GM23338 (cell line): ENCODE measurements around the gene ABI1. TPM values are rescaled to one million over a fixed set of nuclear protein-coding genes. Genes with fewer than 3 reads are reported as not detected.
"Not testable (repeated sequence)": the region's sequence is repeated elsewhere in the genome, so short reads cannot be mapped to it uniquely, and the experiment has no call there.

ENCODE experiments used
- ATAC-seq: fragments of 200-7000 bp; cut with Tn5 transposase; 3 replicates; pipeline ENCODE4 v1.9.1; 2020
- DNase-seq: peaks from one replicate; pipeline ENCODE4 v3.0.0-alpha.2; 2015; ENCODE audit warnings: low spot score
- H2AFZ ChIP-seq: fragments of 200-600 bp; sonication (generic); 2 replicates; pipeline ENCODE4 v1.8.0; 2016; ENCODE audit warnings: antibody characterized with exemption, mild to moderate bottlenecking, moderate library complexity
- H3F3A ChIP-seq: fragments of 200-600 bp; sonication (generic); replicated peaks from 2 replicates; pipeline ENCODE4 v1.8.0; 2017; ENCODE audit warnings: antibody characterized with exemption, mixed run types, low read depth
- H3K27ac ChIP-seq: fragments of 200-600 bp; sonication (generic); 2 replicates; pipeline ENCODE4 v1.6.1; 2016; ENCODE audit warnings: low read depth
- H3K27me3 ChIP-seq: fragments of 200-600 bp; sonication (generic); 2 replicates; pipeline ENCODE4 v1.8.0; 2016; ENCODE audit warnings: mild to moderate bottlenecking, mixed run types, moderate library complexity; ENCODE audit not compliant: insufficient read depth
- H3K36me3 ChIP-seq: fragments of 200-600 bp; sonication (generic); 2 replicates; pipeline ENCODE4 v1.8.0; 2016; ENCODE audit warnings: mild to moderate bottlenecking; ENCODE audit not compliant: insufficient read depth
- H3K4me1 ChIP-seq: fragments of 200-600 bp; sonication (generic); 2 replicates; pipeline ENCODE4 v1.8.0; 2016; ENCODE audit warnings: mild to moderate bottlenecking, moderate library complexity; ENCODE audit not compliant: insufficient read depth
- H3K4me2 ChIP-seq: fragments of 200-600 bp; sonication (generic); 2 replicates; pipeline ENCODE4 v1.7.1; 2017; ENCODE audit warnings: mixed run types
- H3K4me3 ChIP-seq: fragments of 200-600 bp; sonication (generic); 2 replicates; pipeline ENCODE4 v1.6.1; 2016; ENCODE audit warnings: mixed run types
- H3K79me2 ChIP-seq: fragments of 200-600 bp; sonication (generic); replicated peaks from 2 replicates; pipeline ENCODE4 v1.8.0; 2017; ENCODE audit warnings: mild to moderate bottlenecking; ENCODE audit not compliant: insufficient read depth
- H3K9me2 ChIP-seq: fragments of 200-600 bp; sonication (generic); 2 replicates; pipeline ENCODE4 v1.8.0; 2017; ENCODE audit not compliant: insufficient read depth
- H4K20me1 ChIP-seq: fragments of 200-600 bp; sonication (generic); replicated peaks from 2 replicates; pipeline ENCODE4 v1.8.0; 2017; ENCODE audit warnings: mild to moderate bottlenecking; ENCODE audit not compliant: insufficient read depth
- H3K27ac Mint-ChIP-seq: 2 replicates; pipeline ENCODE4 v1.8.0; 2020; ENCODE audit warnings: inconsistent platforms, mild to moderate bottlenecking, moderate library complexity, mixed read lengths
- H3K27me3 Mint-ChIP-seq: 3 replicates; pipeline ENCODE4 v1.8.0; 2022; ENCODE audit warnings: low read depth, mild to moderate bottlenecking, moderate library complexity, mixed read lengths, inconsistent platforms; ENCODE audit not compliant: insufficient read depth, poor library complexity
- H3K36me3 Mint-ChIP-seq: 3 replicates; pipeline ENCODE4 v1.8.0; 2021; ENCODE audit warnings: low read depth, mild to moderate bottlenecking, inconsistent platforms, moderate library complexity, mixed read lengths
- H3K4me1 Mint-ChIP-seq: 3 replicates; pipeline ENCODE4 v1.8.0; 2020; ENCODE audit warnings: mild to moderate bottlenecking, inconsistent platforms, mixed read lengths
- H3K4me3 Mint-ChIP-seq: 3 replicates; pipeline ENCODE4 v1.8.0; 2021; ENCODE audit warnings: moderate library complexity, mild to moderate bottlenecking, inconsistent platforms, mixed read lengths
- H3K9me3 Mint-ChIP-seq: 3 replicates; pipeline ENCODE4 v1.8.0; 2020; ENCODE audit warnings: moderate library complexity, mild to moderate bottlenecking, inconsistent platforms, mixed read lengths
- CREB1 ChIP-seq: fragments of 250-450 bp; sonication (Bioruptor Pico); IDR thresholded peaks from 2 replicates; pipeline ENCODE4 v1.5.0; 2020; ENCODE audit warnings: low read depth, mild to moderate bottlenecking, moderate library complexity
- EZH2 ChIP-seq: fragments of 200-600 bp; sonication (generic); IDR thresholded peaks from one replicate; pipeline ENCODE4 v1.8.0; 2017; ENCODE audit warnings: antibody characterized with exemption, mild to moderate bottlenecking, low read depth; ENCODE audit not compliant: unreplicated experiment
- EZH2phosphoT487 ChIP-seq: fragments of 200-600 bp; sonication (generic); IDR thresholded peaks from one replicate; pipeline ENCODE4 v1.8.1; 2018; ENCODE audit warnings: antibody characterized with exemption; ENCODE audit not compliant: unreplicated experiment
- polyA plus RNA-seq: library from polyadenylated mRNA; unstranded; fragments of >200 nt; fragmentation: Nextera tagmentation; extraction: Ambion mirVana; gene quantifications from 2 replicates; pipeline ENCODE4 v1.2.1, GENCODE V29; 2016
- total RNA-seq: library from RNA; depleted of rRNA; stranded (reverse); fragments of >200 nt; shearing (Covaris generic); gene quantifications from 2 replicates; pipeline ENCODE4 v1.2.3, GENCODE V29; 2014
- TF ChIP-seq, protein P1 (sequence below): fragments of 250-450 bp; sonication (Bioruptor Pico); IDR thresholded peaks from 2 replicates; pipeline ENCODE4 v1.5.0; 2020; ENCODE audit warnings: mild to moderate bottlenecking, moderate library complexity

Gene ABI1
- total and polyA plus RNA-seq, 2 experiments from 2014 or later, result 22.3 to 30.7 TPM

DNA sequence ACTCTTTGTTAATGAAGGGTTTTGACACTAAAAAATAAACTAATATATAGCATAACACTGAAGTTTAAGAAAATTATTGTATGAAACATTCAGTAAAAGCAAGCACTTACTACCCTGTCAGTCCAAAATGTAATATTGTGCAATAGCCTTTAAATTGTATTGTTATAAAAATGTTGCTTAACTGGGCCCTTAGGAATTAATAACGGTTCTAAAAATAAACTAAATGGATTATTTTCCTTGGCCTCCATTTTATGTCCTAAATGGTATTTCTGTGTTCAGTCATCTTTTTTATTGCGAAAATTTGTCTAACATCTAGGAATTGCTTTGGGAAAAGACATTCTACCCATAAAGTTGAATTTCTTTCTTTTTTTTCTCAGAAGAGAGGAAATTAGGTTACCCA lies 49.0 kb upstream of the ABI1 start (continued):
- TF ChIP-seq, protein P1, sequence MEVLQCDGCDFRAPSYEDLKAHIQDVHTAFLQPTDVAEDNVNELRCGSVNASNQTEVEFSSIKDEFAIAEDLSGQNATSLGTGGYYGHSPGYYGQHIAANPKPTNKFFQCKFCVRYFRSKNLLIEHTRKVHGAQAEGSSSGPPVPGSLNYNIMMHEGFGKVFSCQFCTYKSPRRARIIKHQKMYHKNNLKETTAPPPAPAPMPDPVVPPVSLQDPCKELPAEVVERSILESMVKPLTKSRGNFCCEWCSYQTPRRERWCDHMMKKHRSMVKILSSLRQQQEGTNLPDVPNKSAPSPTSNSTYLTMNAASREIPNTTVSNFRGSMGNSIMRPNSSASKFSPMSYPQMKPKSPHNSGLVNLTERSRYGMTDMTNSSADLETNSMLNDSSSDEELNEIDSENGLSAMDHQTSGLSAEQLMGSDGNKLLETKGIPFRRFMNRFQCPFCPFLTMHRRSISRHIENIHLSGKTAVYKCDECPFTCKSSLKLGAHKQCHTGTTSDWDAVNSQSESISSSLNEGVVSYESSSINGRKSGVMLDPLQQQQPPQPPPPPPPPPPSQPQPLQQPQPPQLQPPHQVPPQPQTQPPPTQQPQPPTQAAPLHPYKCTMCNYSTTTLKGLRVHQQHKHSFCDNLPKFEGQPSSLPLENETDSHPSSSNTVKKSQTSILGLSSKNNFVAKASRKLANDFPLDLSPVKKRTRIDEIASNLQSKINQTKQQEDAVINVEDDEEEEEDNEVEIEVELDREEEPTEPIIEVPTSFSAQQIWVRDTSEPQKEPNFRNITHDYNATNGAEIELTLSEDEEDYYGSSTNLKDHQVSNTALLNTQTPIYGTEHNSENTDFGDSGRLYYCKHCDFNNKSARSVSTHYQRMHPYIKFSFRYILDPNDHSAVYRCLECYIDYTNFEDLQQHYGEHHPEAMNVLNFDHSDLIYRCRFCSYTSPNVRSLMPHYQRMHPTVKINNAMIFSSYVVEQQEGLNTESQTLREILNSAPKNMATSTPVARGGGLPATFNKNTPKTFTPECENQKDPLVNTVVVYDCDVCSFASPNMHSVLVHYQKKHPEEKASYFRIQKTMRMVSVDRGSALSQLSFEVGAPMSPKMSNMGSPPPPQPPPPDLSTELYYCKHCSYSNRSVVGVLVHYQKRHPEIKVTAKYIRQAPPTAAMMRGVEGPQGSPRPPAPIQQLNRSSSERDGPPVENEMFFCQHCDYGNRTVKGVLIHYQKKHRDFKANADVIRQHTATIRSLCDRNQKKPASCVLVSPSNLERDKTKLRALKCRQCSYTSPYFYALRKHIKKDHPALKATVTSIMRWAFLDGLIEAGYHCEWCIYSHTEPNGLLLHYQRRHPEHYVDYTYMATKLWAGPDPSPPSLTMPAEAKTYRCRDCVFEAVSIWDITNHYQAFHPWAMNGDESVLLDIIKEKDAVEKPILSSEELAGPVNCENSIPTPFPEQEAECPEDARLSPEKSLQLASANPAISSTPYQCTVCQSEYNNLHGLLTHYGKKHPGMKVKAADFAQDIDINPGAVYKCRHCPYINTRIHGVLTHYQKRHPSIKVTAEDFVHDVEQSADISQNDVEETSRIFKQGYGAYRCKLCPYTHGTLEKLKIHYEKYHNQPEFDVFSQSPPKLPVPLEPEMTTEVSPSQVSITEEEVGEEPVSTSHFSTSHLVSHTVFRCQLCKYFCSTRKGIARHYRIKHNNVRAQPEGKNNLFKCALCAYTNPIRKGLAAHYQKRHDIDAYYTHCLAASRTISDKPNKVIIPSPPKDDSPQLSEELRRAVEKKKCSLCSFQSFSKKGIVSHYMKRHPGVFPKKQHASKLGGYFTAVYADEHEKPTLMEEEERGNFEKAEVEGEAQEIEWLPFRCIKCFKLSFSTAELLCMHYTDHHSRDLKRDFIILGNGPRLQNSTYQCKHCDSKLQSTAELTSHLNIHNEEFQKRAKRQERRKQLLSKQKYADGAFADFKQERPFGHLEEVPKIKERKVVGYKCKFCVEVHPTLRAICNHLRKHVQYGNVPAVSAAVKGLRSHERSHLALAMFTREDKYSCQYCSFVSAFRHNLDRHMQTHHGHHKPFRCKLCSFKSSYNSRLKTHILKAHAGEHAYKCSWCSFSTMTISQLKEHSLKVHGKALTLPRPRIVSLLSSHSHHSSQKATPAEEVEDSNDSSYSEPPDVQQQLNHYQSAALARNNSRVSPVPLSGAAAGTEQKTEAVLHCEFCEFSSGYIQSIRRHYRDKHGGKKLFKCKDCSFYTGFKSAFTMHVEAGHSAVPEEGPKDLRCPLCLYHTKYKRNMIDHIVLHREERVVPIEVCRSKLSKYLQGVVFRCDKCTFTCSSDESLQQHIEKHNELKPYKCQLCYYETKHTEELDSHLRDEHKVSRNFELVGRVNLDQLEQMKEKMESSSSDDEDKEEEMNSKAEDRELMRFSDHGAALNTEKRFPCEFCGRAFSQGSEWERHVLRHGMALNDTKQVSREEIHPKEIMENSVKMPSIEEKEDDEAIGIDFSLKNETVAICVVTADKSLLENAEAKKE (CRISPR knock-in tag), result no peak
- TF ChIP-seq EZH2, result no peak
- no peak for TF ChIP-seq CREB1 (CRISPR knock-in tag)
- TF ChIP-seq EZH2phosphoT487, result no peak

DNA sequence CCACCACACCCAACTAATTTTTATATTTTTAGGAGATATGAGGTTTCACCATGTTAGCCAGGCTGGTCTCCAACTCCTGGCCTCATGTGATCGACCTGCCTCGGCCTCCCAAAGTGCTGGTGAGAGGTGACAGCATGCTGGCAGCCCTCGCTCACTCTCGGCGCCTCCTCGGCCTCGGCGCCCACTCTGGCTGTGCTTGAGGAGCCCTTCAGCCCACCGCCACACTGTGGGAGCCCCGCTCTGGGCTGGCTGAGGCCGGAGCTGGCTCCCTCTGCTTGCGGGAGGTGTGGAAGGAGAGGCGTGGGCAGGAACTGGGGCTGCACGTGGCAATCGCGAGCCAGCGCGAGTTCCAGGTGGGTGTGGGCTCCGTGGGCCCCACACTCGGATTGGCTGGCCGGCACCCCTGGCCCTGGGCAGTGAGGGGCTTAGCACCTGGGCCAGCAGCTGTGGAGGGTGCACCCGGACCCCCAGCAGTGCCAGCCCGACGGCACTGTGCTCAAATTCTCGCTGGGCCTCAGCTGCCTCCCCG lies 44.6 kb upstream of the ABI1 start:
- H3K4me3 ChIP-seq, H3K9me2 ChIP-seq, ATAC-seq, H3K9me3 Mint-ChIP-seq, H3F3A ChIP-seq, H3K79me2 ChIP-seq, H3K4me2 ChIP-seq, H3K4me1 Mint-ChIP-seq, H2AFZ ChIP-seq, H3K27me3 Mint-ChIP-seq, H3K36me3 ChIP-seq, H3K27ac Mint-ChIP-seq, DNase-seq, H3K36me3 Mint-ChIP-seq, H3K4me3 Mint-ChIP-seq, H3K4me1 ChIP-seq, H4K20me1 ChIP-seq, H3K27ac ChIP-seq, H3K27me3 ChIP-seq: not testable (repeated sequence)
